ENCODE data around the gene ZDBF2.

DNA sequence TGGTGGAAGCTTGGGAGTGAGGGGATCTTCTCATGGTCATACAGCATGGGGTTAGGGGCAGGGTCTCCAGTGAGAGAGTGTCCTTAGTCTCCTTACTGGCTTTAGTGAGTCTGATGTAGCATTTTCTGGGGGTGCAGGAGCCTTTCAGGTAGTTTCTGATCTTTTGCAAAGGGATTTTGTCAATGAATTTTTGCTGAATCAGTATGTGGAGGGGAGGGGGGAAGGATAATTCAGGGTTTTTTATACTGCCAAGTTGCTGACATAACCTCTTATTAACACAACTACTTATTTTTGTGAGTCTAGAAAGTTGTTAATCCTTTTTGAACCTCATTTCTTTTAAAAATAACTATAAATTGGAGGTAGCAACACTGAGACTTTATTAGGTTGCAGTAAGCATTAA, 35.3 kb upstream of the ZDBF2 start:
- TF ChIP-seq POLR2AphosphoS5 (IDR thresholded peaks at IDR 0.05; ENCODE audit: low read depth, low read length), result no peak
- TF ChIP-seq POLR2A (IDR thresholded peaks at IDR 0.05; ENCODE audit: control extremely low read depth in 1 of 2, low read depth in 2 of 2, low read length in 2 of 2), result no peak
- TF ChIP-seq RXRA (IDR thresholded peaks at IDR 0.05; ENCODE audit: insufficient read depth, low read depth, low read length), result no peak
- TF ChIP-seq, protein P1, sequence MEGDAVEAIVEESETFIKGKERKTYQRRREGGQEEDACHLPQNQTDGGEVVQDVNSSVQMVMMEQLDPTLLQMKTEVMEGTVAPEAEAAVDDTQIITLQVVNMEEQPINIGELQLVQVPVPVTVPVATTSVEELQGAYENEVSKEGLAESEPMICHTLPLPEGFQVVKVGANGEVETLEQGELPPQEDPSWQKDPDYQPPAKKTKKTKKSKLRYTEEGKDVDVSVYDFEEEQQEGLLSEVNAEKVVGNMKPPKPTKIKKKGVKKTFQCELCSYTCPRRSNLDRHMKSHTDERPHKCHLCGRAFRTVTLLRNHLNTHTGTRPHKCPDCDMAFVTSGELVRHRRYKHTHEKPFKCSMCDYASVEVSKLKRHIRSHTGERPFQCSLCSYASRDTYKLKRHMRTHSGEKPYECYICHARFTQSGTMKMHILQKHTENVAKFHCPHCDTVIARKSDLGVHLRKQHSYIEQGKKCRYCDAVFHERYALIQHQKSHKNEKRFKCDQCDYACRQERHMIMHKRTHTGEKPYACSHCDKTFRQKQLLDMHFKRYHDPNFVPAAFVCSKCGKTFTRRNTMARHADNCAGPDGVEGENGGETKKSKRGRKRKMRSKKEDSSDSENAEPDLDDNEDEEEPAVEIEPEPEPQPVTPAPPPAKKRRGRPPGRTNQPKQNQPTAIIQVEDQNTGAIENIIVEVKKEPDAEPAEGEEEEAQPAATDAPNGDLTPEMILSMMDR (IDR thresholded peaks at IDR 0.05; ENCODE audit: control extremely low read depth in 1 of 3, insufficient read depth in 1 of 3, low read depth in 1 of 3, low read length in 3 of 3), result no peak
- no peak for TF ChIP-seq TEAD4 (IDR thresholded peaks at IDR 0.05; ENCODE audit: low read depth, low read length)
- TF ChIP-seq PHF8 (conservative IDR thresholded peaks at IDR 0.05; ENCODE audit: low read depth, low read length), result no peak
- TF ChIP-seq POU5F1 (IDR thresholded peaks at IDR 0.05; ENCODE audit: low read depth, low read length), result no peak

All from H1 (cell line).